Measurements from ENCODE around the gene PFKFB3.

The PFKFB3 gene

GRCh38 chr10:6271663-6272062 is 68.9 kb downstream of the PFKFB3 start:
- no peaks in the 10 kb centered on the region for H3F3A ChIP-seq (ENCODE audit: control insufficient read depth, insufficient read depth)
- no peaks in the 10 kb centered on the region for H3K36me3 ChIP-seq (ENCODE audit: control insufficient read depth, low read length)
- TF ChIP-seq CTCF (IDR thresholded peaks at IDR 0.05; ENCODE audit: low read depth, low read length, poor library complexity, severe bottlenecking) (no peak), EZH2phosphoT487 (IDR thresholded peaks at IDR 0.05; ENCODE audit: borderline replicate concordance, low read length) (no peak)
- H3K4me2 ChIP-seq (ENCODE audit: low read length) = no peak overlapping the region
- no peaks in the 10 kb centered on the region for H3K9me2 ChIP-seq (replicated peaks; ENCODE audit: control insufficient read depth, low read length)
- no peaks in the 10 kb centered on the region for H4K20me1 ChIP-seq (ENCODE audit: control insufficient read depth, insufficient read depth, low read depth, low read length)
- H3K27ac ChIP-seq (ENCODE audit: low read depth, low read length) = no peak overlapping the region
- no peaks in the 10 kb centered on the region for H3K27me3 ChIP-seq (ENCODE audit: control insufficient read depth, low read length)
- H3K9me3 ChIP-seq (ENCODE audit: control insufficient read depth, insufficient read depth, low read length) = no peaks in the 10 kb centered on the region
- H3K4me1 ChIP-seq (ENCODE audit: control insufficient read depth, low read length) = peaks cover 13% of the 10 kb centered on the region
- no peaks in the 10 kb centered on the region for H3K79me2 ChIP-seq (ENCODE audit: control insufficient read depth, low read length)
- H3K4me3 ChIP-seq (ENCODE audit: low read length) = no peak overlapping the region

GRCh38 chr10:6272126-6272525 is 69.4 kb downstream of the PFKFB3 start:
- TF ChIP-seq EZH2phosphoT487 (IDR thresholded peaks at IDR 0.05; ENCODE audit: borderline replicate concordance, low read length) (no peak), CTCF (IDR thresholded peaks at IDR 0.05; ENCODE audit: low read depth, low read length, poor library complexity, severe bottlenecking) (no peak)
- Histone ChIP-seq H3K79me2 (ENCODE audit: control insufficient read depth, low read length) (no peaks in the 10 kb centered on the region), H3K27me3 (ENCODE audit: control insufficient read depth, low read length) (no peaks in the 10 kb centered on the region), H3K9me2 (replicated peaks; ENCODE audit: control insufficient read depth, low read length) (no peaks in the 10 kb centered on the region), H3K27ac (ENCODE audit: low read depth, low read length) (no peak overlapping the region), H3F3A (ENCODE audit: control insufficient read depth, insufficient read depth) (no peaks in the 10 kb centered on the region), H3K4me3 (ENCODE audit: low read length) (no peak overlapping the region), H3K9me3 (ENCODE audit: control insufficient read depth, insufficient read depth, low read length) (no peaks in the 10 kb centered on the region), H3K36me3 (ENCODE audit: control insufficient read depth, low read length) (no peaks in the 10 kb centered on the region), H3K4me2 (ENCODE audit: low read length) (no peak overlapping the region), H4K20me1 (ENCODE audit: control insufficient read depth, insufficient read depth, low read depth, low read length) (no peaks in the 10 kb centered on the region), H3K4me1 (ENCODE audit: control insufficient read depth, low read length) (peaks cover 13% of the 10 kb centered on the region)

- Histone ChIP-seq H3K9me3 (ENCODE audit: control insufficient read depth, insufficient read depth, low read length) (no peaks in the 10 kb centered on the region), H4K20me1 (ENCODE audit: control insufficient read depth, insufficient read depth, low read depth, low read length) (no peaks in the 10 kb centered on the region), H3K9me2 (replicated peaks; ENCODE audit: control insufficient read depth, low read length) (no peaks in the 10 kb centered on the region), H3K27me3 (ENCODE audit: control insufficient read depth, low read length) (no peaks in the 10 kb centered on the region), H3K36me3 (ENCODE audit: control insufficient read depth, low read length) (no peaks in the 10 kb centered on the region), H3K4me3 (ENCODE audit: low read length) (no peak overlapping the region), H3K4me1 (ENCODE audit: control insufficient read depth, low read length) (peaks cover 13% of the 10 kb centered on the region), H3K79me2 (ENCODE audit: control insufficient read depth, low read length) (no peaks in the 10 kb centered on the region), H3K4me2 (ENCODE audit: low read length) (no peak overlapping the region), H3K27ac (ENCODE audit: low read depth, low read length) (no peak overlapping the region), H3F3A (ENCODE audit: control insufficient read depth, insufficient read depth) (no peaks in the 10 kb centered on the region)
- TF ChIP-seq EZH2phosphoT487 (IDR thresholded peaks at IDR 0.05; ENCODE audit: borderline replicate concordance, low read length) (no peak), CTCF (IDR thresholded peaks at IDR 0.05; ENCODE audit: low read depth, low read length, poor library complexity, severe bottlenecking) (no peak)
Measured at GRCh38 chr10:6273351-6273750, 70.6 kb downstream of the PFKFB3 start.

- H3K27ac ChIP-seq (ENCODE audit: low read depth, low read length) = no peak overlapping the region
- H3K4me3 ChIP-seq (ENCODE audit: low read length) = no peak overlapping the region
- no peaks in the 10 kb centered on the region for H3F3A ChIP-seq (ENCODE audit: control insufficient read depth, insufficient read depth)
- no peaks in the 10 kb centered on the region for H3K27me3 ChIP-seq (ENCODE audit: control insufficient read depth, low read length)
- no peaks in the 10 kb centered on the region for H4K20me1 ChIP-seq (ENCODE audit: control insufficient read depth, insufficient read depth, low read depth, low read length)
- TF ChIP-seq CTCF (IDR thresholded peaks at IDR 0.05; ENCODE audit: low read depth, low read length, poor library complexity, severe bottlenecking) (no peak), EZH2phosphoT487 (IDR thresholded peaks at IDR 0.05; ENCODE audit: borderline replicate concordance, low read length) (no peak)
- no peak overlapping the region for H3K4me2 ChIP-seq (ENCODE audit: low read length)
- no peaks in the 10 kb centered on the region for H3K9me3 ChIP-seq (ENCODE audit: control insufficient read depth, insufficient read depth, low read length)
- no peaks in the 10 kb centered on the region for H3K9me2 ChIP-seq (replicated peaks; ENCODE audit: control insufficient read depth, low read length)
- no peaks in the 10 kb centered on the region for H3K79me2 ChIP-seq (ENCODE audit: control insufficient read depth, low read length)
- peaks cover 13% of the 10 kb centered on the region for H3K4me1 ChIP-seq (ENCODE audit: control insufficient read depth, low read length)
- no peaks in the 10 kb centered on the region for H3K36me3 ChIP-seq (ENCODE audit: control insufficient read depth, low read length)
Measured at GRCh38 chr10:6274040-6274439, 71.3 kb downstream of the PFKFB3 start.
